NCI-H345 treated with DMSO at 0.1 percent for 48 hours (cell line): ENCODE measurements around the gene ZNF664.

Experiments
- DNase-seq: peaks from one replicate; lab custom pipeline; 2025; ENCODE audit not compliant: unreplicated experiment; lab: John Stamatoyannopoulos, UW

ZNF664 gene

DNA sequence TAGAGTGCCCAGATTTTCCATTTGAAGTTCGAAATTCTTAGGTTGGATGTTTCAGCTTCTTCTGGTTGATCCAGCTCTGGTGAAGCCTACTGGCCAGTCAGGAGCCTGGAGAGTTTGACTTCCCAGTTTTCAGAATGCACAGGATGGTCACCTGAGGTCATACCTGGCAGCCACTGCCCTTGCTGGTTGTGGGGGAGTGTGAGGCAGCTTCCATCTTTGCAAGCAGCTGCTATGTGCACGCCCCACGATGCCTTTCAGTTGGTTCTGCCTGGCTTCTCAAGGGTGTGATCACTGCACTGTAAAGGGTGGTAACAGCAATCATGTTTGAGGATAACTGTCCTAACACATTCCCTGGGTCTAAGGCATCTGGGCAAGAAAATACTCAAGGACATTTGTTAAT lies 15.8 kb upstream of the ZNF664 start:
- DNase-seq = no peak

DNA sequence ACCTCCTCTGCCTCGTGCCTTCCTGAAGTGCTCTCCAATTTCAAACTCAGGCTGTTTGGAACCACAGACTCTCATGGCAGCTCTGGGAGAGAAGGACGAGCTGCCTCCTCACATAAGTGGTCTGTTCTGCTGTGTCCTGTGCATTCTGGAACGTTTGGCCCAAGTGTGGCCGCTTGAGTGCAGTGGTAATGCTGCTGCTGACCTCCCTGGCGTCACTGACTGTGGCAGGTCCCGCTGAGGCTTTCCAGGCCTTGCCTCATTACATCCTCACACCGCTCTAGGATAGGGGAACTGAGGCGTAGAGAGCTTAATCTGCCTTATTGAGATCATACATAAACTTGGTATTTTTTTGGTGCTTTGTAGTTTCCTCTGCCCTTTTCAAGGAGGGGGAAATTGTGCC lies 14.6 kb upstream of the ZNF664 start:
- DNase-seq = no peak

DNA sequence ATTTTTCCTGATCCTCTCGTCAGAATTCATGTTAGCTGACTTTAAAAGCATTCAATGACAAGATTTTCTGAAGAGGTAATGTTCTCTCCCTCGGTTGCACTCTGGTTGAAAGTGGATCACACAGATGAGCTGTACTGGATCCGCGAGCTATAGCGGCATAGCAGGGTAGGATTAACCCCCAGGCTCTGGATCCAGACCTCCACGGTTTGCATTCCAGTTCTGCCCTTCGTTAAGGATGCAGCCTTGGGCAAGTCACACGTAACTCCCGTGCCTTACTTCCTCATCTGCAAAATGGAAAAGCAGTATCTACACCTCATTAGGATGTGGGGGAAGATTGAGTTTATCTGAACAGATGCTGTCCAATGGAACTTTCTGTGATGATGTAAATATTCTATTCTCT lies 14.1 kb upstream of the ZNF664 start:
- no peak for DNase-seq

DNA sequence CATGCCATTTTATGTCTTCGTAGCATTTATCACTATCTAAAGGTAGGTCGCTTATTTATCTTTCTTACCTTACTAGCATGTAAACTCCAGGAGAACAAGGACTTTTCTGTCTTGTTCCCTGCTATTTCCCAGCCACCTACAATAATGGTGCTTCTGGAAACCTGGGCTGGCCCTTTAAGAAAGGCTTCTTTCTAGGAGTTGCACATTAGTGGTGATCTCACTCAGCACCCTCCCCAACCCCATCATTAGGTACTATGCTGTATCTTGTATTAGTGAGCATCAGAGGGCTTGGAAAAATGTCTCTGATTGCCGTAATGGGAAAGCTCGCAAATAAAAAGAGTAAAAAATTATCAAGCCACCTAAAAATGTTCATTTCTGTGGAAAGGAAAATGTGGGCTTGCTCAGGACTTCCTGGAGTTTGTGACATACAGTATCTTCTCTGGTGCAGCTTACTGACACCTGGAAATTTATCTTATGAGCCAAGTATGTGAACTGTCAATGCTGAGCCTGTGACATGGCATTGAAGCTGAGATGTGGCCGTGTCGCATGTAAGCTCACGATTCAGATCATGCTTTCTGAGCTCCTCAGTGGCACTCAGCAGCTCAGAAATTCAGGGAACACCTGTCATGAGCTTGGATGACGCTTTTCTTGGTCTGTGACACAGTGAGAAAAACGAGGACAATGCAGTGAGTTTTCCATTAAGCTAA lies 12.8 kb upstream of the ZNF664 start:
- DNase-seq = no peak

DNA sequence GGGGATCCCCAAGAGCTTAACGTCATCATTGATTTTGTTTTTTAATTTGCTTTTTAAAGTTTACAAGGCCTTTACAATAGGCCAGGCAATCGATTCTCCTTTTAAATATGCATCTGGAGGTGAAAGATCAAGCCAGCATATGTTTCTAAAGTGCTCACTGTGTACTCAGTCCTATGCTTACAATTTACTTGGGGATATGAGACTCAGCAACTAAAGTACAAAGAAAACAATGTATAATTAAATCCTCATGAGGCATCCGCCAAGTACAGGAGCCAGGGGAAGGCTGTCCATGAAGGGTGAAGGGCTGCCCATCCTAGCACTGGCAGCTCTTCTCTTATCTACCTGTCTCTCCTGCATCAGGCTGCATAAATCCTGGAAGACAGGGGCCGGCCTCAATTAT lies 12.2 kb upstream of the ZNF664 start:
- no peak for DNase-seq

DNA sequence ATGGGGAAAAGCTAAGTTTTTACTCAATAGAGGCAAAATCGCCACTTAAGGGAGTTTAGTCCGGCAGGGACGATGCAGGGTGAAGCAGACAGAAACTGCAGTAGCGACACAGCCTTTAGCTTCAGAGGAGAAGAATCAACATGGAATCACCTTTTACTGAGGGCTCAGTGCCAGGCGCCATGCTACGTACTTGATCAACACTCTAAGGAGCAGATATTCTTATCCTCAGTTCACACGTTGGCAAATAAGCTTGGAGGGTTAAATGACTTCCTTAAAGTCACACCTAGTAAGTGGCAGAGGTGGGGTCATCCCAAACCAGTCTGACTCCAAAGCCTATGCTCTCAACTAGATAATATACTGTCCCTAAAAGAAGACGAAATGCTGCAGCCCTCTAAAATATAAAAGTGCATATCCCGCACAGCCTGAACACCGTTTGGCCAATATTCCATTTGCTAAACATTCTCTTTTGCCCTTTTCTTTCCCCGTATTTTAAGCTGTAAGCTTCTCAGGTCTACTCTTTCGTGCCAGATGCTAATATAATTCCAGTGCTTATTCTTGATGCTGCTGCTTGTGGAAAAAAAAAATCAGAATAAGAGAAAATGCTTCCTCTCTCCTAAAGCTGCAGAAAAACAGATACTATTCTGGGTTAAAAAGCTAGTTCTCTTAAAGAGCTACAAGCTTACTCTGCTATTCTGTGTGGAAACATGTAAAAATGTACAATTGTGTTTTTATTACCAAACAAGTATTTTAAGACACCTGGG lies 11.2 kb upstream of the ZNF664 start:
- DNase-seq = no peak

DNA sequence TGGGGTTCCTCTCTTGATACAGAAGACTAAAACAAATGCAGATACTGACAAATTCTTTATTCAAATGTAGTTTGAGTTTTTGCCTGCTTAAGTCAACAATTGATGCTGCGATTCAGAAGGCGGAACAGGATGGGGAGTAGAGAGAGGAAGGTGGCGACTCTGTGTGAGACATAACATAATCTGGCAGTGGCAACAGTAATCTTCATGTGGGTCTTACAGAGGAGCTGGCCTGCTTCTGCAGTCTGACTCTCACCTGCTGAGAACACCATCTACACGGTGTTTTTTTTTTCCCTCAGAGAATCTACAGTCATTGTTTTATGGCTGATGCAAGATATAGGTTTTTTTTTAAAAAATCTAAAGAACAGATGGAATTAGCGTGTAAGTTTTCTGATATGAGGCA lies 10.5 kb upstream of the ZNF664 start:
- no peak for DNase-seq

DNA sequence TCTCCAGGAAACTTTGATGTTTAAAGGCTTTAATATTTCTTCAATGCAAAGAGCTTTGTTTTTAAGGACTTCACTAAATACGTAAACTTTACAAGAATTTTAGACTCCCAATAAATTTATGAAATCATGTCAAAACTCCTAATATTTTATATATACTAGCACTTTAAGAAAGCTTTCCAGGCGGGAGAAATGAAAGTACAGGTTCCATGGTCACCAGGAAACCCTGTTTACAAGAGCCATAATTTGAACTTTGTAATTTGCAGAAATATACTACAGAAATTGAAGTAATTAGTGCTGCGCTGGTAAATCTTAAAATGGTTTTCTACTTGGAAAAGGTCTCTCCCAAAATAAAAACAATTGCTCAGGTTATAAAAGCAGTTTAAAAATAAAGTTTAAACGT lies 9.2 kb upstream of the ZNF664 start:
- no peak for DNase-seq

DNA sequence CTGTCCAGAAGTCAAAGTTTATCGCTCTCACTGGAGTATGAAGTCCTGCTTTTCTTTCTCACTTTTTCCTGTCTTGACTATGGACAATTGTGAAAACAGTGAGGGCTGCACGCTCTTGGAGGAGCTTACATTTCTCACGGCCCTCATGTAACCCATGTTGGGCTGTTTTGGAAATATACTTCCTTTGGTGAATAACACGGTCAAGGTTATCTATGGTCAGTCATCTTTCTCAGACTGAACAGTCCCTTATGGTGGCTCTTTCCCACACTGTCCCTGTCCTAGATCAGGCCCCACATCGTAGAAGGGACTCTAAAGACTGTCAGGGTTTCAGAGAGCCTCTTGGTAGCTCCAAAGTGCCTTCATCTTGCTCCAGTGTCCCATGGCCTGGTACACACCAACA lies 7.6 kb upstream of the ZNF664 start:
- DNase-seq = no peak

DNA sequence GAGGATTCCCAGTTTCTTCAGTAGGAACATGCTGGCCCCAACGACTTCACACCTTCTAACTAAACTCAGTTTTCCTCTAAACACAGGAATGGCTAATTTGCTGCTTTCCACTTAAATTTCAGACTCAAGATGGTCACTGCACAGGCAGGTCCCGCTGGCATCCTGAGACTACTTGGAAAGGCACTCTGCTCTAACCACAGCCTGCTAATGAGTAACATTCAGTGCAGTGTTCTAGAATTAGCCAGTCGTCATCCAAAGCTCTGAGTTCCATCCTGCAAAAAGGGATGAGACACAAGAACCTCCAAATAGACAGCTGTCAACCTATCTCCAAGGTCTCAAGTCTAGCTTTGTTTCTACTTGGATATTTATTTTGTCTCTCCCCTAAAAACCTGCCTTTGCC lies 6.4 kb upstream of the ZNF664 start:
- DNase-seq = no peak

DNA sequence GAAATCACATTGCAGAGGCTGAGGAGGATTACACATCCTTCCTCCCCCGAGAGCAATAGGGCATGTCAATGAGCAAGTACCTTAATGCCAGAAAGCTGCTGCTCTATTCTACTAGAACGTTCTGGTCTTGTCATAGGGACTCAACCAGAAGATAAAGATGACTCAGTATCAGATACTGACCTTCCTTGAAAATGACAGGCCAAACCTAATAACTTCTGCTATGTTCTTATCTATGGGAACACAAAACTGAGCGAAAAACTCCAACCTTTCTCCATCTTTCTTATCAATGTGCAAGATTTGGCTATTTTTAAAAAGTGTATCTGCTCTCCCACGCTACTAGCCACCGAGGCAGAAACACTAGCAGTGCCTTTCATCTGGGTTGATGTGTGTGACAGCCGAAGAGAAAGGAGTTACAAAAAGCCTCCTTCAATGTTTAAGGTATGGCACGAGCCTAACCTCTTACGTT lies 5.9 kb upstream of the ZNF664 start:
- no peak for DNase-seq

DNA sequence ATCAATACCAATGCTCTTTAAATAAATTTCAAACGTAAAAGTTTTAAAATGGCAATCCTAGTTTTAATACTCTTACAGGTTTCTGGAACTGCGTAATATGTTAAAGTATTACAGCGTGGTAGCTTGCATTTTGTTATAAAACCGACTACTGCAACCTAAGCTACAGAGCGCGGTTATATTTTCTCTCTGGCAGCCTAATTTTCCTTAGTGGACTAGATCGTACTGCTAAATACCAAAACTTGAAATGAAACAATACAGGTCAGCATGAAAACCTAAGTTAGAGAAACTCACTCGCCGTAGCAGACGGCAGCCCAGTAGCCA lies 1.6 kb upstream of the ZNF664 start:
- no peak for DNase-seq

DNA sequence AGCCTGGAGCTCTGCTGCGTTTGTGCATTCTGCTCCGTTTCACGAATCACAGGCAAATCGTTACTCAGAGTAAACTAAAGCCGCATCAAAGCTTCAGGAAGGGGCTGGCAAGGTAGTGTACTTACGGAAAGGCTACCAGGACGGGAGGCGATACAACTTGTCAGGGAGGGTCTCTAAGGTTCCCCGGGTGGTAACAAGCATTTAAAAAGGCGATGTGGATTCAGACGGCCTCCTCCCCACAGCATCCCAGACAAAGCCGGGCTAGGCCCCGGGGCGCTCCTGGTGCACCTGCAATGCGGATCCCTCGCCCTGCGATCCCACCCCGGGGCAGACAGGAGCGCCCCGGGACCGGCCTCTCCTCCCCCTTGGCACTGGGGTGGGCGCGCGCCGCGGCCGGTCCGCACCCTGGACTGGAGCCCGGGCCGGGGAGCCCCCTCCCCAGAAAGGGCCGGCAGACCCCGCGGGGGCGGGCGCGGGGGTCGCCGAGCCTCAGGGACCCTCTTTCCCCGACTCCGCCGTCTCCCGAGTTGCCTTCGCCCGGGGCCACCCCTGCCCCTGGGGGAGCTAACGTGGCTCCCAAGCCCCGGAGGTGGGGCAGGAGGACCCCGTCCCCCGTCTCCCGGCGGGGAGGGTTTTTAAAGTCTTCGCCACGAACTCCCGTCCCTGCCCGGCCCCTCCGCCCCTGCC lies 1.1 kb upstream of the ZNF664 start:
- DNase-seq = no peak

DNA sequence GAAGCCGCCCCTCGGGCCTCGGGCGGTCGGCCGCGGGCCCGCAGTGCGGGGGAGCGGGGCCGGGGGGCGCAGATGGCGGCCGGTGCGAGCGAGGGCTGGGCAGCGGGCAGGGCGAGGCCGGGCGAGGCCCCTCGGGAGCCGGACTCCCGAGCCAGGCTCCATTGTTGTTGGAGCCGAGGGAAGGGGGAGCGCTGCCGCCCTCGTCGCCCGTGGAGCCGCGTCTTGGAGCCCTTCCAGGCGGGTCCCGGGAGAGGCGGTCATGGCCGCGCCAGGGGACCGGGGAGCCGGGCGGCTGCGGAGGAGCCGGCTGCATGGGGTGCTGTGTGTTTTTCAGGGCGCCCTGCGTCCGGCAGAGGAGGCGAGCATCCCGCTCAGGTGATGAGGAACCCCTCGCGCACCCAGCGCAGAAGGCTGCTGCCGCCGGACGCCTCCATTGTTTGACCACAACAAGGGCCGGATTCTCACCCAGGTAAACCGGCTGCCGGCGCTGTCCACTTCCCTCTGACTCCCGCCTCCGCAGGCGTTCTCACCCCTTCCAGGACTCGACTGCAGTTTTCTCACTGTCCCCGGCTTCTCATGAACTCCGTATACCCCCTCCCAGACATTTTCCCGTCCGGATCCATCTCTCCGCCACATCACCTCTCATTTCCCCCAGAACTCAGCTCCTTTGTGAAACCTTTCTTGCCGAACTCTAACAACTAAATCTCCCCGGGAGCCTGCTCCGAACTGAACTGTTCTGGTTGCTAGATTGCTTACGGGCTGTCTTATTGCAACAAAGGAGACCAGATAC lies 732 bp downstream of the ZNF664 start:
- DNase-seq = no peak

DNA sequence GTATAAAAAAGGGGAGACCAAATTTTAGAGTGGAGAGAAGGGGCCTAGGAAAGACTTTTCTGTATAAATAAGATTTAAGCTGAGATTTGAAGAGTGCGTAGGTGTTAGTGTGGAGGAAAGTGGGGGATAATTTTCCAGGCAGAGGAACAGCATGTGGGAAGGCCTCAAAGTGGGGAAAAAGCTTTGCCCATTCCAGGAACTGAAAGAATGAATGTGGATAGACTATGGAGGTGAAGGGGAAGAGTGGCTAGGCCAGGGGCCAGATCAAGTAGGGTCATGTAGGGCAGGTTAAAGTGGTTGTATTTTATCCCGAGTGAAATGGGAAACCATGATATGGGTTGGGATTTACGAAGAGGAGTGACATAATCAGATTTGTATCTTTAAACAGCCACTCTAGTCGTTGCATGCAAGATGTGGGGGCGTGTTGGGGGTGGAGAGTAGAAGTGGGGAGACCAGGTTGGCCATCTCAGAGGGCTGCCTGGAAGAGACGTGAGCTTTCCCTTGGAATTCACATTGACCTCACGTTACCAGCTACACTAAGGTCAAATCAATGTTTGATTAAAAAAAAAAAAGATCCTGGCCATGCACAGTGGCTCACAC lies 3.3 kb downstream of the ZNF664 start:
- DNase-seq = no peak

DNA sequence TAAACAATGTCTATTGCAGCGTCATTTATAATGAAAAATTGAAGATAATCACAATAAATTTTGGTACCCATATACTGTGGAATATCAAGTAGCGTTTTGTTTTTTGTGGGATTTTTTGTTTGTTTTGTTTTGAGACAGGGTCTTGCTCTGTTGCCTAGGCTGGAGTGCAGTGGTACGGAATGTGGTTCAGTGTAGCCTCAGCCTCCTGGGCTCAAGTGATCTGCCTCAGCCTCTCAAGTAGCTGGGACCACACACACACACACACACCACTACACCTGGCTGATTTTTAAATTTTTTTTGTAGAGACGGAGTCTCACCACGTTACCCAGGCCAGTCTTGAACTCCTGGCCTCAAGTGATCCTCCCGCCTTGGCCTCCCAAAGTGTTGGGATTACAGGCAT lies 6.6 kb downstream of the ZNF664 start:
- no peak for DNase-seq

DNA sequence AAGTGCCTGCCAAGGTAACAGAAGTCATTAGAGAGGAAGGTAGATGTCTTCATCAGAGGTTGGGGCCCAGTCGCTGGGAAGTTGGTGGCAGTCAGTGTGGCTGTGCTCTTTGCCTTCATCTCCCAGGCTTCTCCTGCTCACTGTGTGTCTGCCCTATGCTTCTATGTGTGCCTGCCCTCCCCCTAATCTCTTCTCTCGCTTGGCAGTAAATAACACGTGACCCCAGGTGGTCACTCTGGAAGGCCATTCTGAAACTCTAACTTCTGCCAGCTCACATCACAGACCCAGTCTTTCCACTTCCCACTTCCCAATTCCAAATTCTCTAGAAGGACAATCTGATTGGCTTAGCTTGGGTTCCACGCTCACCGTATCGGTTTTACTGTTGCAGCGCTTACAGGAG lies 9.3 kb downstream of the ZNF664 start:
- DNase-seq = no peak

DNA sequence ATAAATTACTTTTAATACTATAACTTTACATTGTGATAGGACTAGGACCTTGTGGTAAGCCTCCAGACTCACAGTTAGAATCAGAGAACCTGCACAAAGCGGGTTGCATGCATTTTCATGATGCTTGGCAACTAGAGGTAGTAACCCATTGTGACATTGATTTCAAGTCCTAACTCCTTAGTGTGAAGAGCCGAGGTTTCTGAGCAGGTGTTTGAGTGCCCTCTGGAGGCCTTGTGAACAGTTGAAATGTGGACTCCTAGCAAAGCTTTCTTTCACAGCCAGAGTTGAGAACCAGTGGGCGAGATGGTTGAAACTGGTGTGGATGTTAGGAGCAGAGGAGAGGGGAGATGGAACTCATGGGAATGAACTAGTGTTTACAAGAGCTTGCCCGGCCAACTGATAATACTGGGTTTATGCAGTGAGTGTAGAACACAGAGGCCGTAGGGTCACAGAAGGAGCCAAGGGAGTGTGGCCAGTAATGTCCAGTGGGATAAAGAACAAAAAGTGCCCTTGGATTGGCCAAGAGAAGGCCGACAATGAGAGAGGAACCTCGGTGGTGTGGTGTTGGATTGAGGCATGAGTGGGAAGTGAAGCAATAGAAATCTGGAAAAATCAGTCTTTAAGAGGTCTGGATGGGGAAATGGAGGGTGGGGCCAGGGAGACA lies 10.9 kb downstream of the ZNF664 start:
- DNase-seq = peak; percentile 19

DNA sequence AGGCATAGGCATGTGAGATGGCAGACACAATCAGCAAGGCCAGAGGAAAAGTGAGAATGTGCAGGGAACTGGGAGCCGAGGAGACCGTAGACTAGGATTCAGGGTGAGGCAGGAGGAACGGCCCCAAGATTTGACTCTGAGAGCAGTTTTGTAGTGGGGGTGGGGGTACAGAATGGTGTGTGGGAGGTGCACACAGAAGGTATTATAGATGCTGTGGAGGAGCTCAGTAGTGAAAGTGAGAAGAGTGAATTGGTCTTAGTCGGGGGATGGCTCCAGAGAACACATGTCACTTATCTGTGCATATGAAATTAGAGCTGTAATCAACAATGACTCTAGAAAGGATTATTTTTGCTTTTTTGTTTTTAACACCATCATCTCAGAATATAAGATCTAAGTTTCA lies 11.9 kb downstream of the ZNF664 start:
- DNase-seq = no peak

DNA sequence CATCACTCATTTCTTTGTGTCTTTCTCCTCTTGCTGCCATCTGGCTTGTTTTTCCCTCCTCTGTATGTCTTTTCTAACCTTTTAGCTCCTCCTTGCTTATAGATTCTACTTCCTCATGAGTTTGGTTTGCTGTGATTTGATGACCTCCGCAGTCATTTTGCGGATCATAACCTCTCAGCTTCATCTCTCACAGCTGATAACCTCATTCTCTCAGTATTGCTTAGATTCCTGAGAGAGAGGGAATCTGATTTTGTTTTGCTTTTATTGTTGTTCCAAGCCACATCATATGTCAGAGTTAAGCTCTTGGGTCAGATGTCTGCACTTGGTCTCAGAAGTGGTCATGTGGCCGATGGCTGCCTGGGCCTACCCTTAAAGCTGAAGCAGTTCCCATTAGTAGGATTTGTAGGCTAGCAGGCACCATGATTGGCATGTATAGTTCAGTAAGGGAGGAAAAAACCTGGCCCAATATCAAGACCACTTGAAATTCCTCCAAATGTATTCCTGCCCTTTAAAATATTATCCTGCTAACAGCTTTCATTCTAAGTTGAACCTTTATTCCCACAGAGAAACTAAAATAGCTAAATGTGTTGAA lies 13.5 kb downstream of the ZNF664 start:
- no peak for DNase-seq
